Activated CD4-positive, alpha-beta memory T cell treated with anti-CD3 and anti-CD28 coated beads, Interleukin-2, amount 10 ng/mL, durations not matched to agents 7 days and 5 days (primary cell): ENCODE results near the gene CEP104. TPM values are rescaled to one million over a fixed set of nuclear protein-coding genes. Genes with fewer than 3 reads are reported as not detected.
A peak's percentile ranks its signal among the peaks of the same experiment; 100 is the strongest.

Source experiments
- CTCF ChIA-PET: fragments of 350-600 bp; sonication (Branson Sonifier 250); formaldehyde crosslinking; loops from one replicate; lab custom pipeline; 2021; ENCODE audit warnings: antibody characterized with exemption, inconsistent platforms; lab: Charles Lee
- POLR2A ChIA-PET: fragments of 350-600 bp; sonication (Branson Sonifier 250); formaldehyde crosslinking; loops from one replicate; lab custom pipeline; 2021; ENCODE audit warnings: antibody characterized with exemption; lab: Charles Lee
- DNase-seq: peaks from one replicate; pipeline ENCODE4 v3.0.0-alpha.2; 2020
- H3K27ac Mint-ChIP-seq: one replicate; pipeline ENCODE4 v1.8.0; 2021; ENCODE audit warnings: mild to moderate bottlenecking, mixed read lengths
- H3K27me3 Mint-ChIP-seq: one replicate; pipeline ENCODE4 v1.8.0; 2021; ENCODE audit warnings: mixed read lengths
- H3K36me3 Mint-ChIP-seq: one replicate; pipeline ENCODE4 v1.8.0; 2021; ENCODE audit warnings: low read depth, mixed read lengths
- H3K4me1 Mint-ChIP-seq: one replicate; pipeline ENCODE4 v1.8.0; 2021; ENCODE audit warnings: mixed read lengths
- H3K4me3 Mint-ChIP-seq: one replicate; pipeline ENCODE4 v1.8.0; 2021; ENCODE audit warnings: mild to moderate bottlenecking, mixed read lengths
- H3K9me3 Mint-ChIP-seq: one replicate; pipeline ENCODE4 v1.8.0; 2021; ENCODE audit warnings: mixed read lengths
- total RNA-seq, 2 experiments: library from RNA; stranded (reverse); gene quantifications; one replicate each; pipeline ENCODE4 v1.2.3, GENCODE V29; 2021

The CEP104 gene
- total RNA-seq, 2 experiments from 2014 or later: 43.0 to 46.0 TPM

DNA sequence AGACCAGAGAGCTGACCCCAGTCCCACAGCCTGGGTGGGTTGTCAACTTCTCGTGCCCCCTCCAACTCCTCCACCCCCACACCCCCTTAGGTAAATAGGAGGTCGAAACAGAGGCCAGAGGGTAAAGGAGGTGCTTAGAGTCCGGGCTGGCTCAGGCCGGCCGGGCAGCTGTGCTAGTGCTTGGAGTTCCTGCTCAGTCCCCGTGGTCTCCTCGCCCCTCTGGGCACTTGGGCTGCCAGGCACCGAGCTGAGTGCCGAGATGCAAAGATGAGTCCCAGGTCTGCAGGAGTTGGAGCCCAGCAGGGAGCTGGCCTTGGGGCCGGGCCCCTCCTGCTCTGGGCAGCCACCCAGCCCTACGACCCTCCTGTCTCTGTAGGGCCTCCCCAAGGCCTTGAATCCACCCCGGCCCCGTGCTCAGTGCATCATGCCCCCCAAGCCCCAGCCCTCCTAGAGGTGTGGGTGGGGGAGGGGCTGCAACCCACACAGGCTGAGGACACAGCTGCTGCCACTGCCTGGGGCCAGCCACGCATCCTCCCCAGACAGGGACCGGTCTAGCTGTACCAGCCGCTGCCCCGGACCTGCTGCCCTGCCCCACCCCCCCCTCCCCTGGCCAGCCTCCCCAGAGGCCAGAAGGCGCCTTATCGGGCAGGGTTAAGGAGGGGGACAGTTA, 82.6 kb downstream of the CEP104 start:
- no peak overlapping the region for H3K27ac Mint-ChIP-seq
- peaks cover 4% of the 10 kb centered on the region for H3K36me3 Mint-ChIP-seq
- H3K27me3 Mint-ChIP-seq: no peaks in the 10 kb centered on the region
- H3K4me1 Mint-ChIP-seq: peaks cover 3% of the 10 kb centered on the region
- no peaks in the 10 kb centered on the region for H3K9me3 Mint-ChIP-seq
- no peak for DNase-seq
- ChIA-PET POLR2A (interaction anchor here (1.2 to 6.3 kb wide), 3 partner anchors 13 to 22 kb away, joined by 4 to 26 read pairs (median 4); partner anchors contain the start of gene LRRC47), CTCF (interaction anchor here (1.1 kb wide), 2 partner anchors 13 to 22 kb away, joined by 3 read pairs; partner anchors contain the start of gene LRRC47)
- H3K4me3 Mint-ChIP-seq: no peak overlapping the region

DNA sequence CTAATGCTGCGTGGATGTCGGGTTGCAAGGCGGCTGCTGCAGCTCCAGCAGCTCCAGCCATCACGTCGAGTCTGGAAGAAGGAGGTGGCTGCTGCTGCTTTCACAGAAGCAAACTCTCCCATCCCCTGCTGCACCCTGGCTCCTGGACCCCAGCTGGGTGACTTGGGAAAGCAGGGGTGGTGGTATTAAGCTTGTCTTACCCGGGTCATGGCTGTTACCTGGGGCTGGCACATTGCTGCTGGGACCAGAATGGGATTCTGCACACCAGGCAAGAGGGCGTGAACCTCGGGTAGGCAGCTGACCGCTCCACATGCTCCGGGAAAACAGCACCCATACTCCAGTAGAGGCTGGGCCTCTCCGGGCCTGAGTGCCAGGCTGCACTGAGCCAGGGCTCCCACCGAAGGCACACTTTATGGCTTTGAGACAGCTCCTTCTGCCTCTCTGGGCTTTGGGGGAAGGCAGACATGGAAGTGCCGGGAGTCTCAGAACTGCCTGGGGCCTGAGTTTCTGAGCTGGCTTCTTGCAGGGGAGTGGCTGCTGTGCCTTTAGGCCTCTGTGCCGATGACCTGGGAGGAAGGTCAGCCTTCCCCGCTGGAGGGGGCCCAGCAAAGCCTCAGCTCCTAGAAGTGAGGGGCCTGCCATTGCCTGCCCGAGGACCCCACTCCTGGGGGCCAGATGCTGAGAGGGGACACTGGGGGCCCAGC, 83.3 kb downstream of the CEP104 start:
- ChIA-PET POLR2A (interaction anchor here (1.2 to 6.3 kb wide), 3 partner anchors 14 to 22 kb away, joined by 4 to 26 read pairs (median 4); partner anchors contain the start of gene LRRC47), CTCF (interaction anchor here (1.1 kb wide), 2 partner anchors 14 to 22 kb away, joined by 3 read pairs; partner anchors contain the start of gene LRRC47)
- peaks cover 3% of the 10 kb centered on the region for H3K4me1 Mint-ChIP-seq
- DNase-seq: no peak
- H3K36me3 Mint-ChIP-seq: no peaks in the 10 kb centered on the region
- no peak overlapping the region for H3K4me3 Mint-ChIP-seq
- H3K27me3 Mint-ChIP-seq: no peaks in the 10 kb centered on the region
- no peak overlapping the region for H3K27ac Mint-ChIP-seq
- H3K9me3 Mint-ChIP-seq: no peaks in the 10 kb centered on the region

DNA sequence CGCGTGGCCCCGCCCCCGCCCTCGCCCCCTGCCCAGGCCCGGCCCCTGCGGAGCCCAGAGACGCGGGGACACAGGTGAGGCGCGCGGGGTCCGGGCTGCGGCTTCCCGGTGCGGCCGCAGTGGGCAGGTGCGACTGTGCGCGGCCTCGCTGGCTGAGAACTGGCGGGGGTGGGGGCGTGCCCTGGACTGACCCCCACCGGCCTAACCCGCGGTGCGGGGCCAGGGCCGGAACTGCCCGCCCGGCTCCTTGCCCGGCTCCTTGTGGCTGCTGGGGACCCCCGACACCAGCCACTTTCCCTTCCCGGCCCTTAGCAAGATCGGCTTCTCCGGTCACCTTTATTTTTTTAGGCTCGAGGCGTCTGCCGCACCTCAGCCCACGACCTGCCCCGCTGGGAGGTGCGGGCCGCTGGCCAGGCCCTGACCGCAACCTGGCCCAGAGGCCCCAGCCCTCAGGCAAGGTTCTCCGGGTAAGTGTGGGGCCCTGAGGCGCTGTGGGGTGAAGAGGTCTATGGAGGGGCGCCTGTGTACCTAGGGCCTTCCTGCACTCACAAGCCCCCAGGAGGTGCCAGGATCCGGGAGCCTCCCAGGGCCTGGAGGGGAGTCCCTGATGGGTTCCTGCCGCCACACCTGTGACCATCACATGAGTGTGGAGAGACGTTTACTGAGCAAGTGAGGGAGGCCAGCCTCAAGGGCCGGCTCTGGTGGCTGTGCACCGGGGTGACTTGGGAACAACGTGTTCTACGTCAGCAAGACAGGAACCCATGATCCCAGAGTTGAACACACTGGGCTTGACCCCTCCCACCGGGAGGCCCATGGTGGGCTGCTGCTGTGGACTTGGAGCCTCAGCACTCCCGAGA, 84.1 kb downstream of the CEP104 start, which contains the start of gene SMIM1:
Gene SMIM1 (plus strand): TSS at position 35 of the 857 bp plus-strand sequence. CDS start 2,625 bp downstream, outside the sequence.
- Mint-ChIP-seq H3K4me1 (peaks cover 3% of the 10 kb centered on the region), H3K36me3 (no peaks in the 10 kb centered on the region), H3K27ac (no peak within 1 kb of the TSS), H3K27me3 (no peaks in the 10 kb centered on the region), H3K4me3 (peak within 1 kb of the TSS; percentile 37), H3K9me3 (no peaks in the 10 kb centered on the region)
- DNase-seq: no peak
- ChIA-PET CTCF (interaction anchor here (1.1 kb wide), 1 partner anchor 23 kb away, joined by 3 read pairs; the partner anchor contains the start of gene LRRC47), POLR2A (interaction anchor here (1.2 to 6.3 kb wide), 3 partner anchors 15 to 23 kb away, joined by 4 to 26 read pairs (median 4); partner anchors contain the start of gene LRRC47)

DNA sequence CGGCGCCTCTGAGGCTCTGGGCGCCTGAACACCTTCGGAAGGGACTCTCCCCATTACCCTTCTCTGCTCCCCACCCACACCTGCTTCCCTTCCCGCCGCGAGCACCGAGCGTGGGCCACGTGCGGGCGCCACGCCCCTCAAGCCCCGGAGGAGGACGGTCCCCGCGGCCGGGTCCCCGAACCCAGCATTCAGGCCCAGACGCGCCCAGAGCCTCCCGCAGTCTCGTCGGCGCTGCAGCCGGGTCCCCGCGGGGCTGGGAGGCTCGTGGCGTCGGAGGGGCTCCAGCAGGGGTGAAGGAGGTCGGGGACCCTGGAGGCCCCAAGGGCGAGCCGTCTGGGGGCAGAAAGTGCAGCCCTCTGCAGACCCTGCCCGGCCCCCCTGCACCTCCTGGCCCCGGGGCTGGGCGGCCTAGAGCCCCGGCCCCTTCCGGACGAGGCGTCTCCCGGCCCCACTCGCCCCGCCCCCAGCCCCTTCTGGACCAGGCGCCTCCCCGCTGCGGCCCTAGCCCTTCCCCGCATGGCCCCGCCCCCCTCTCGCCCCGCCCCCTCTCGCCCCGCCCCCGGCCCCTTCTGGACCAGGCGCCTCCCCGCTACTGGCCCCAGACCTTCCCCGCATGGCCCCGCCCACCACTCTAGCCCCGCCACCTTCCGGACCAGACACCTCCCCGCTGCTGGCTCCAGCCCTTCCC, 84.8 kb downstream of the CEP104 start:
- H3K4me1 Mint-ChIP-seq: peaks cover 3% of the 10 kb centered on the region
- DNase-seq: peak; percentile 88
- H3K4me3 Mint-ChIP-seq: peak overlapping the region; percentile 37
- H3K9me3 Mint-ChIP-seq: no peaks in the 10 kb centered on the region
- ChIA-PET CTCF (no interaction called here), POLR2A (no interaction called here)
- no peak overlapping the region for H3K27ac Mint-ChIP-seq
- no peaks in the 10 kb centered on the region for H3K27me3 Mint-ChIP-seq
- no peaks in the 10 kb centered on the region for H3K36me3 Mint-ChIP-seq

DNA sequence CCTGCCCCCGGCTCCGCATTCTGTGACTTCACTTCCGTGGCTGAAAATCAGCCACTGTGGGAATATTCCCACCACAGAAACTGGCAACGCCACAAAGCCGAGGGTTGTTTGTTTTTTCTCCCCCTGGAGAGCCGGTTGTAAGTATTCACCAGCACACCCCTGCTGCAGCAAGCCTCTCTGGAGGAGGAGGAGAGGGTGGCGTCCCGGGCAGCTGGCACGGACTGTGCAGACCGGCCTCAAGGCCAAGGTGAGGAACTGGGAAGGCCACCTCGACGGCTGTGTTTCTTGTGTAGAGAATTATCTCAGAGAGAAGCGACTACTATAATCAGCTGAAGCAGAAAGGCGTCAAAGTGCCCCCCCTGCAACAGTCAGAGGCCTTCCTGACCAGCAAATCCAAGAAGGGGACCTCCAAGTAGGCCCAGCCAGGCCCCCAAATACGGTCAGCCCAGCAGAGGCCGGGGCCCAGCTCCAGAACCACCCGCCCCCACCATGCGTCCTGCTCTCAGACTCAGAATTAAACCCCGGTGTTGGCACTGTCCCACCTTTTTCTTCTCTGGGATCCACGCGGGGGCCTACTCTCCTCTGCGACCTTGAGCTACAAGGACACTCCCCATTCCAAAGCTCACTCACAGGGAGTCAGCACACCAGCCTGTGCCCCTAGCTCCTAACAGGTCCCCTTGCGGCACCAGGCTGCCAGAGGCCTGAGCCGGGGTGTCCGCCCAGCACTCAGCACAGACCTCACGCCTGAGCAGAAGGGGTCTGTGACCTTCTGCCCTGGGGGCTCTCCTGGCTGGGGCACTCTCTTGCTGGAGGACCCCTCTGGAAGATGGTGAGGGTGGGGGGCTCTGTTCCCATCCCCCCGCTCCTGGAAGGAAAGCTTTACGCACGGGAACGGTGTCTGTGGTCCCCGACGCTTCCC, 85.6 kb downstream of the CEP104 start:
- ChIA-PET POLR2A (no interaction called here), CTCF (no interaction called here)
- no peaks in the 10 kb centered on the region for H3K27me3 Mint-ChIP-seq
- DNase-seq: no peak
- H3K4me3 Mint-ChIP-seq: peak overlapping the region; percentile 37
- H3K27ac Mint-ChIP-seq: no peak overlapping the region
- peaks cover 3% of the 10 kb centered on the region for H3K4me1 Mint-ChIP-seq
- H3K36me3 Mint-ChIP-seq: no peaks in the 10 kb centered on the region
- no peaks in the 10 kb centered on the region for H3K9me3 Mint-ChIP-seq

DNA sequence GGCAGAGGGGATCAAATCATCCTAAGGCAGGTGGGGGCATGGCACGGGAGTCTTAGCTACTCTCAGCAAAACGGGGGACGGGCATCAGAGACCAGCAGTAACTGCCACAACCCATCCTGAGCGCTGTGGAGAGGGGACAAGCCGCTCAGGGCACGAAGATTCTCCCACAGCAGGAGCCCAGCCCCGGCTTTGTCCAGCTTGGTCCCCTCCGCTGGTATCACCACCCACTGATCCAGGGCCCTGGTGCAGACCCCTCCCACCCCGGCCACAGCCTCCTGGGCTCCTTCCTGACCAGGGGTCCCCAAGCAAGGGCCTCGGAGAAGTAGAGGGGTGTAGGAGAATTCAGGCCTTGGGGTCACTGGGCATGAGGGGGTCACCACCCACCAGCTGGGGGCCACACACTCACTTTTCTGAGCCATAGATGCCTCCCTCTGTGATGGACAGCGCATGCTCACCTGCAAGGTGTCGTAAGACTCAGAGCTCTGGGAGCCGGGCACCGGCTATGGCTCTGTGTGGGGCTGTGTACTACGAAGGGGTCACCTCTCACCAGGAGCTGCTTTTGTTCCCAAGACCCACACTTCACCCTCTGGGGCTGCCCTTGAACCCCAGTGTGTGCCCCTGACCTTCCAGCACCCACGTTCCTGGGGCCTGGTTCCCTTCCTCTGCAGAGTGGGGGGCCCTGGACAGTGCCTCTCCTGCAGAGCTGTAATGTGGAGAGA, 86.8 kb downstream of the CEP104 start:
- Mint-ChIP-seq H3K4me1 (no peaks in the 10 kb centered on the region), H3K4me3 (no peak overlapping the region), H3K27ac (no peak overlapping the region), H3K27me3 (no peaks in the 10 kb centered on the region), H3K9me3 (no peaks in the 10 kb centered on the region), H3K36me3 (no peaks in the 10 kb centered on the region)
- CTCF ChIA-PET: interaction anchor here (0.7 to 1.2 kb wide), 2 partner anchors 46 to 87 kb away, joined by 3 read pairs; partner anchors contain the start of genes CEP104 and DFFB
- DNase-seq: no peak
- POLR2A ChIA-PET: interaction anchor here (1.4 kb wide), 1 partner anchor 17 kb away, joined by 3 read pairs; no protein-coding TSS in a partner anchor

DNA sequence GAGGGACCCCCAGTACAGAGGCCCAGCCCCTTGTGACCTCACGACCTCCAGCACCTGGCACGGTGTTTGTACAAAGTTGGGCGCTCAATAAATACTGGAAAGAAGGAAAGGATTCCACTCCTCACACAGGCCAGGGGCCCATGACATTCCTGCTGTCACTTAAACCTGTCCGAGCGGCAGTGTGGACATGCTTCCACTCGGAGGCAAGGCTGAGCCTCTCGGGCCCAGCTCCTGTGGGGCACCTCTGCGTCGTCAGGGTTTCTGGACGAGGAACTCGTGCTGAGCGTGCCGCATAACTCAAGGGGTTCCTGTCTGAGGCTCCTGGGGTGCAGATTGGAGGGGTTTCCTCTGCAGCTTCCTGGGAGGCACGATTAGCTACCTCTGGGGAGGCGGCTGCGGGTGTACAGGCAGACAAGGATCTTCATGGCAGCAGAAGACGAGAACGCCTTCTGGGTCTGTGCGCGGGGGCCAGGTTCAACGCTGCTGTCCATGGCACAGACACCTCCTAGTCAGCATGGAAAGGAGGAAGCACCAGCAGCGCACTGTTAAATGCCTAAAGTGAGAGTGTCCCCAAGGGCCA, 88.1 kb downstream of the CEP104 start:
- no peaks in the 10 kb centered on the region for H3K9me3 Mint-ChIP-seq
- no peak overlapping the region for H3K4me3 Mint-ChIP-seq
- no peak overlapping the region for H3K27ac Mint-ChIP-seq
- CTCF ChIA-PET: no interaction called here
- H3K4me1 Mint-ChIP-seq: no peaks in the 10 kb centered on the region
- H3K36me3 Mint-ChIP-seq: no peaks in the 10 kb centered on the region
- no peaks in the 10 kb centered on the region for H3K27me3 Mint-ChIP-seq
- DNase-seq: no peak
- POLR2A ChIA-PET: interaction anchor here (1.3 kb wide), 1 partner anchor 12 kb away, joined by 3 read pairs; no protein-coding TSS in a partner anchor

DNA sequence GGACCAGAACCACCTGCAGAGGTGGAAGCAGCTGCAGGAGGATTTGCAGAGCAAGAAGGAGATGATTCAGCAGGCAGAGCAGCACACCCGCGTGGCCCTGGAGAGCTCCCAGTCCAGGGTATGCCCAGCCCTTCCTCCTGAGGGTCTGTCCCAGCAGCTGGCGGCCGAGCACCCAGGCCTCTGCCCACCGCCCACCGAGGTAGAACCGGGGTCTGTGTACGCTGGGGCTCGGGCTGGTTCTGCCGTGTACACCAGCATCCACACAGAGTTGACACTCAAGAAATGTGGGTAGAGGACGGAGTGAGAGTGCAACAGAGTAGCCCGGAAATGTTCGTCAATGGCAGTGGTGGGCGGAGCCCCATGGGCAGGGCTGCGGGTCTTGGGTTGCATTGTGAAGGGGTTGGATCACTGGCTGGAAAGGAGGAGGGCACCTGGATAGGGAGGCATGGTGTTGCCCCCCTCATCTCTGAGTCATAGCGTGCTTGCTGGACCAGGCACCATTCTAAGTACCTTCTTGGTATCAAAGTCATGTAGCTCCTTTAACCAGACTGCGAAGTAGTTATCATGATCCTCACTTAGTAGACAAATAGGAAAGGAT, 89.6 kb downstream of the CEP104 start:
- ChIA-PET CTCF (interaction anchor here (0.8 kb wide), 1 partner anchor 9 kb away, joined by 3 read pairs; no protein-coding TSS in a partner anchor), POLR2A (interaction anchor here (1.3 kb wide), 1 partner anchor 10 kb away, joined by 3 read pairs; no protein-coding TSS in a partner anchor)
- no peak overlapping the region for H3K4me3 Mint-ChIP-seq
- no peak for DNase-seq
- H3K9me3 Mint-ChIP-seq: no peaks in the 10 kb centered on the region
- H3K4me1 Mint-ChIP-seq: no peaks in the 10 kb centered on the region
- H3K27ac Mint-ChIP-seq: no peak overlapping the region
- H3K27me3 Mint-ChIP-seq: no peaks in the 10 kb centered on the region
- H3K36me3 Mint-ChIP-seq: no peaks in the 10 kb centered on the region

DNA sequence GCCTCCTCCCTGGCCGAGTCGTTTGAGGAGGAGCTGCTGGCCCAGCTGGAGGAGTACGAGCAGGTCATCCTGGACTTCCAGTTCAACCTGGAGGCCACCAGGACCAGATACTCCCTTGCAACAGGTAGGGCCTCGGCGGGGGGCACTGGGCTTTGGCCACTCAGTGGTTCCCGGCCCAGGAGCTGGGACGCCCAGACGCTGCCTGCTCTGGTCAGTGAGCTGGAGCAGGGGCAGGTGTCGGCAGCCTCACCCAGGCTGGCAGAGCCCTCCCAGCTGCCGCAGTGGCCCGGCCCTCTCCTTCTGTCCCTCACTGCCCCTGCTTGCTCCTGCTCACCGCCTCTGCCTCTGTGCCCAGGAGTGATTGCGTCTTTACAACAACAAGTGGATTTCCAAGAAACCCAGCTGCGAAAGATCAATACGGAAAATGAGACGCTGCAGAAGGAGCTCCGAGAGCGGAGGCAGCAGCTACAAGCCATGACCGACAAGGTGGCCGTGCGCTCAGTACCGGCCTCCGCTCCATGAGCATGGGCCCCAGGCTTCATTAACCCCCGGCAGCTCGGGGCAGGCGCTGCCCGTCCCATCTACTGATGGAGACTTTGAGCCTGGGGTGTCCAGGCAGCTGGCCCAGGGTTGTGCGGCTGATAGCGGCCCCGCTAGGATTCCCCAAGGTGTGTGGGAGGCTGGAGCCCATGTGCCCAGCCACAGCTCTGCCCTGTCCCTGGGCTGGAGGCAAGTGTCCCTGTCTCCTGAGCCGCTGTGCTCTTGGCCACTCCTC, 93.5 kb downstream of the CEP104 start:
- no peak overlapping the region for H3K27ac Mint-ChIP-seq
- ChIA-PET CTCF (no interaction called here), POLR2A (no interaction called here)
- no peak overlapping the region for H3K4me3 Mint-ChIP-seq
- H3K9me3 Mint-ChIP-seq: no peaks in the 10 kb centered on the region
- H3K4me1 Mint-ChIP-seq: no peaks in the 10 kb centered on the region
- peaks cover 3% of the 10 kb centered on the region for H3K27me3 Mint-ChIP-seq
- no peak for DNase-seq
- no peaks in the 10 kb centered on the region for H3K36me3 Mint-ChIP-seq

DNA sequence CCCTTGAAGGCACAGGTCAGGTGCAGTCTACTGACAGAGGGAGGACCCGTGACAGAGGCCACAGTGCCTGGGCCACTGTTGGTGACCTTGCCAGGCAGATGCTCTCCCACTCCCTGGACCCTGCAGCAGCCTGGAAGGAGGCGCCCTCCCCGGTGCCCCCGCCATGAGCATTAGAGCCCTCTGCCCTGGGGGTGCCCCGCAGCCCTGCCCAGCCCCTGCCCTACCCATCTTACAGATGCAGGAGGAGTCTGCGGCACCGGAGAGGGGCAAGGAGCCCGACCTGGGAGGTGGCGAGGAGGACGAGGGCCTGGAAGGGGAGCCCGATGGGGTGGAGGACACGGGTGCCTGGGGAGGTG, 94.2 kb downstream of the CEP104 start:
- H3K4me1 Mint-ChIP-seq: no peaks in the 10 kb centered on the region
- no peaks in the 10 kb centered on the region for H3K9me3 Mint-ChIP-seq
- no peak overlapping the region for H3K4me3 Mint-ChIP-seq
- DNase-seq: no peak
- H3K27me3 Mint-ChIP-seq: peaks cover 3% of the 10 kb centered on the region
- ChIA-PET CTCF (no interaction called here), POLR2A (no interaction called here)
- no peaks in the 10 kb centered on the region for H3K36me3 Mint-ChIP-seq
- no peak overlapping the region for H3K27ac Mint-ChIP-seq
